ENCODE data around the gene SLC5A1. TPM values are rescaled to one million over a fixed set of nuclear protein-coding genes. Genes with fewer than 3 reads are reported as not detected.
"Not testable (repeated sequence)": the region's sequence is repeated elsewhere in the genome, so short reads cannot be mapped to it uniquely, and the experiment has no call there.

SLC5A1 gene
- polyA plus RNA-seq, 4 donors = 0.34 to 1.3 (median 0.52) TPM

DNA sequence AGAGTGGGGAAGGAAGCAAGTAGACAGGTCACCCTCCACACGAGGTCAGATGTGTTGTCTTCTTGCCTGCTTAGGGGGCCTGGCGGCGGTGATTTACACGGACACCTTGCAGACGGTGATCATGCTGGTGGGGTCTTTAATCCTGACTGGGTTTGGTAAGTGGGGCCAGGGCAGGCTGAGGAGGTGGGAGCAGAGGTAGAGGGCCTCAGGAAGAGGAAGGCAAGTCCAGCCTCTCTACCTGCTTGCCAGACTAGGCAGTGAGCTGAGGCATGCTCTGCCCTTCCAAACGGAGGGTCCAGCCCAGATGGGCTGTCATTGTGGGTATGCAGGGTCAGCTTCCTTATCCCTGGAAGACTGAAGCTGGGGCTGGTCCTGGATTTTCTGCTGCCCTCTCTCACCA is 39.9 kb downstream of the SLC5A1 start:
- no peak for DNase-seq (ENCODE audit: low read depth in 4 of 4, low spot score in 3 of 4)

GRCh38 chr22:32083814-32084213 is 40.8 kb downstream of the SLC5A1 start:
- DNase-seq (ENCODE audit: low read depth in 4 of 4, low spot score in 3 of 4) = no peak

DNA sequence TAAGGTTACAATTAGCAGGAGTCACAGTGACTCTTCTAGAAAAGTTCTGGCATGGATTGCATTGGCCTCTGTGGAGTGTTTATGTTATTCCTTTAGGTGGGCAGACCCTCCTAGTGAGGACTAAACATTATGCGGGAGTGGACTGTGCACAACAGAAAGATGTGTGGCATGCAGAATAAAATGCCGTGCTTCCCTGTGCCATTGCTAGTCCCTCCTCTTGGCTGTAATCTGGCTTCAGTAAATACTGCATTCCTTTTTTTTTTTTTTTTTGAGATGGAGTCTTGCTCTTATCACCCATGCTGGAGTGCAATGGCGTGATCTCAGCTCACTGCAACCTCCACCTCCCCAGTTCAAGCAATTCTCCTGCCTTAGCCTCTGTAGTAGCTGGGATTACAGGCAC is 45.0 kb downstream of the SLC5A1 start:
- no peak for DNase-seq (ENCODE audit: low read depth in 4 of 4, low spot score in 3 of 4)

GRCh38 chr22:32097018-32097417 is 54.0 kb downstream of the SLC5A1 start:
- no peak for DNase-seq (ENCODE audit: low read depth in 4 of 4, low spot score in 3 of 4)

DNA sequence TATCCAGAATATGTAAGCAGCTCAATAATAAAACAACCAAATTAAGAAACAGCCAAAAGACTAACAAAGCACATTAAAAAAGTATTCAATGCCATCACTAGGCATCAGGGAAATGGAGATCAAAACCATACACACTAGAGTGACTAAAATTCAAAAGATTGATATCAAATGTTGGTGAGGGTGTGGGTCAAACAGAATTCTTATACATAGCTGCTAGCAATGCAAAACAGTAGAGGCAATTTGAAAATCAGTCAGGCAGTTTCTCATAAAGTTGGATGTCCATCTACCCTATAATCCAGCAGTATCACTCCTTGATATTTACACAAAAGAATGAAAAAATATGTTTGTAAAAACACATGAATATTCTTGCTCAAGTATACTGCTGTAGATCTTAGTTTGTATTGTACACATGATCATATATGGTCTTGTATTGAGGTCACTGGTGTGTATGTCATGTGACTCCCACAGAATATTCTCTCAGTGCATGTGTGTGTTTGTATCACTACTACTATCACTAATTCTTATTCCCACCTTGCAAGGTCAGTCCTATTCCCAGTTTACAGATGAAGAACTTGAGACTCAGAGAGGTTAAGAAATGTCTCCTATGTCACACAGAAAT is 54.9 kb downstream of the SLC5A1 start:
- no peak for DNase-seq (ENCODE audit: low read depth in 4 of 4, low spot score in 3 of 4)

- DNase-seq (ENCODE audit: low read depth in 4 of 4, low spot score in 3 of 4) = no peak
Measured at GRCh38 chr22:32100711-32101110, 57.6 kb downstream of the SLC5A1 start.

DNA sequence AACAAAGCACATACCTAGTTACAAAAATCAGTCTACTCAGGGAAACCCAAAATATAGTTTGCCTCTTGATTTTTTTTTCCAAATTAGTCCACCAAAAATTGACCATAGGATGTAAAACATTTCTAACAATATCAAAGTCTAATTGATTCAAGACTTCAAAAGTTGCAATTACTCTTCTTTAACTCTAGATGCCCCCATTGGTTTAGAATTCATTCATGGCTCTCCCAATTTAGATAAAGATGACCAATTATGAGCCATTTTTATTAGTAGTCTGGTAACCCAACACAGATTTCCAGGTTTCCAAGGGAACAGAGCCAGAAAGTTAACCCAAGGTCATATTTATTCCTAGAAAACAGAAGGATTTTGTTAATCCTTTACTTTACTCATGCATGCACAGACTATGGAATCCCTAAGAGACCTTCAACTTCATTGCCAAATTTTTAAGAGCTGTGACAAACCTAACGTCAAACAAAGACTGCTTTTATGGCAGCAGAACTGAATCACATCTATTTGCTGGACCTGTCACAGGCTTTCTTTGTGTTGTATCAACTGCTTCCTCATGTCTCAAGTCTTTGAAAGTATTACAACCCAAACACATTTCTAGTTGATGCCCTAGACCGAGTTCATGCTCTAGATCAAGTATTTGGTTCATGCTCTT is 60.7 kb downstream of the SLC5A1 start:
- no peak for DNase-seq (ENCODE audit: low read depth in 4 of 4, low spot score in 3 of 4)

DNA sequence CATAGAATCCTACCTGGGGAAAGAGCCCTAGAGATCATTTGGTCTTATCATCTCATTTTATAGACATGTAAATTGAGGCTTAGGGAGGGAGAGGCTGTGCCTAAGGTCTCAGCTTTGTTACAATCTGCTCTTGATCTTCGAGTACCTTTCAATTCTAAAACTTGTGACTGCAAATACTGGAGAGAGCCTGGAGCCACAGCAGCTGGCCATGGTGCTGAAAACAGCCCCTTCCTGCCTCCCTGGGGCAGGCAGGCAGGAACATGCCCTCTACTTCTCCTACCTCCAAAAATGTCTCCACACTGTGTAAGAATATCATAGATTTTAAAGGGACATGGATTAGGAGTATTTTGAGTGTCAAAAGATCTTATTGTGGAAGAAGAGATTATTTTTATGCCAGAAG is 63.9 kb downstream of the SLC5A1 start:
- DNase-seq (ENCODE audit: low read depth in 4 of 4, low spot score in 3 of 4) = peak; percentile 4 to 18 (median 10)

- no peak for DNase-seq (ENCODE audit: low read depth in 4 of 4, low spot score in 3 of 4)
Measured at GRCh38 chr22:32112380-32112779, 69.3 kb downstream of the SLC5A1 start.

DNA sequence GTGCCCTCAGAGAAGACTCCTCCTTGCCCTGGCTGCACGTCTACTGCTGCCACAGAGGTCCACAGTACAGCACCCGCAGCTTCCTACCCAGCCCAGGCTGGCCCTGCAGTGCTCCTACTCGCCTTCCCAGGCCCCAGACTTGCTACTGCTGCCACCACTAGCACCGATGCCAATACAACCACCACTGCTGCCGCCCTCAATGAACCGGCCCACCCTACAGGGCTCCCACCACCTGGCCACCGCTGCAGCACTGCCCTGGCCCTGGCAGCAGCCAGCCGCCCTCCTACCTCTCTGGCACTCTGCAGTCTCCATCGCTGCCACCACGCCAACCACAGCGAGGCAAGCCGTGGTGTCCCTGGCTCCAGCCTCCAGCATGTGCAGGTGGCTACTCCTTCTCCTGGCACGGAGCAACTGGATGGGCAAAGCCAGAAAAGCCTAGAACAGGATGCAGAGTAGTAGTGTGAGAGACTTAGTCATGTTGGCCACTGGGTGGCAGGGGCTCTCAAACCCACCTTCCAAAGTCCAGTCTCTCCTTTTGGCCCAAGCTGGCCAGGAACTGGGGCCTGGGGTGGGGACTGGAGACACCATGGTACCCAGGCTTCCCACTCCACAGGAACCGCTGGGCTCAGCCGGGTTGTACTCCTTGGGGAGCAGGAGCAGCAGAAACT is 76.6 kb downstream of the SLC5A1 start:
- no peak for DNase-seq (ENCODE audit: low read depth in 4 of 4, low spot score in 3 of 4)

DNA sequence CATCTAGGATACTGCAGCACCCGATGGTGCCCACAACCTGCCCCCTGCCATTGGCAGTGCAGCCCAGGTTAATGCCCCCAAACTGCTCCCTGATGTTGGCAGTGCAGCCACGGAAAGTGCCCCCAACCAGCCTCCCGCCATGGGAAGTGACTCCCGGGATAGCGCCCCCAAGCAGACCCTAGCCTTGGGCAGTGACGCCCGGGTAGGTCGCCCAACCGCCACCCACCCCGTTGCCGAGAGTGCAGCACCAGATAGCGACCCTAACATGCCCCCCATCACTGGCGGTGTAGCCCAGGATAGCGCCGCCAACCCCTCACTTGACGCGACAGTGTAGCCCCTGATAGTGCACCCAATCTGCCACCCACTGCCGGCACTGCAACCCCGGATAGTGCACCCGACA is 77.5 kb downstream of the SLC5A1 start:
- no peak for DNase-seq (ENCODE audit: low read depth in 4 of 4, low spot score in 3 of 4)

GRCh38 chr22:32122899-32123298 is 79.8 kb downstream of the SLC5A1 start:
- no peak for DNase-seq (ENCODE audit: low read depth in 4 of 4, low spot score in 3 of 4)

DNA sequence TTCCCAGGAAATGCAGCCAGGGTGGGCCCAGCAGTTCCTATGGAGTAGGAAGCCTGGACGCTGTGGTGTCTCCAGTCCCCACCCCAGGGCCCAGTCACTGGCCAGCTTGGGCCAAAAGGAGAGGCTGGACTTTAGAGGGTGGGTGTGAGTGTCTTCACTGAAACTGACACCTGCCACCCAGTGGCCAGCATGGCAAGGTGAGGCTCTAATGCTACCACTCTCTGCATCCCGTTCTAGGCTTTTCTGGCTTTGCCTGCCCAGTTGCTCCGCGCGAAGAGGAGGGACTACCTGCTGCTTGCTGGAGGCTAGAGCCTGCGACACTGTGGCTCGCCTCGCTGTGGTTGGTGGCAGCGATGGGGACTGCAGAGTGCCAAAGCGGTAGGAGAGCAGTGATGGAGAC is 80.6 kb downstream of the SLC5A1 start:
- DNase-seq (ENCODE audit: low read depth in 4 of 4, low spot score in 3 of 4) = no peak

GRCh38 chr22:32127904-32128303 is 84.8 kb downstream of the SLC5A1 start:
- no peak for DNase-seq (ENCODE audit: low read depth in 4 of 4, low spot score in 3 of 4)

GRCh38 chr22:32130464-32130863 is 87.4 kb downstream of the SLC5A1 start:
- no peak for DNase-seq (ENCODE audit: low read depth in 4 of 4, low spot score in 3 of 4)

DNA sequence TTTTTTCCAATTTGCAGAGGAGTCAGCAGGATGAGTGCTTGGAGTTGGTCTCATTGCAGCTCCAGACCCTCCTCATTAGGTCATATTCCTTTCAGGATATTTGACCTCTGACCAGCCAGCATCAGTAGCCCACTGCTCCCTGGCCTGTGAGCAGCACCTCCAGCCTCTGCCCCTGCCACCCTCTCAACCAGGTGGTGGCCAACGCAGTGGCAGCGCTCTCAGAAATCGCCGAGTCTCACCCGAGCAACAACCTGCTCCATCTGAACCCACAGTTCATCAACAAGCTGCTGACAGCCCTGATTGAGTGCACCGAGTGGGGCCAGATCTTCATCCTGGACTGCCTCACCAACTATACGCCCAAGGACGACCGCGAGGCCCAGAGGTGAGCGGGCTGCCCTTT is 89.1 kb downstream of the SLC5A1 start:
- no peak for DNase-seq (ENCODE audit: low read depth in 4 of 4, low spot score in 3 of 4)

DNA sequence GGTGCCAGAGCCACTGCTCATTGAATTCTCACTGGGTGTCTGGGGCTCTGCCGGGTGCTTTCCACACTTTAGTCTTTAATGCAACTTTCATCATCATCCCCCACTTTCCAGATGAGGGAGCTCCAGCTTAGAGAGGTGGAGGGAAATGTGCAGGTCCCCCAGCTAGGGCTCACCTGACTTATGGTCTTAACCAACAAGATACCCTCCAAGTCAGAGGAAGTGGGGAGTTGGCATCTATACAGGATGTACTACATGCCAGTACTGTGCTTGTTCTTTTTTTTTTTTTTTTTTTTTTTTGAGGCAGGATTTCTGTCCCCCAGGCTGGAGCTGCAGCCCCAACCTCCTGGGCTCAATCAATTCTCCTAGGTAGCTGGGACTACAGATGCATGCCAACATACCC is 89.7 kb downstream of the SLC5A1 start:
- no peak for DNase-seq (ENCODE audit: low read depth in 4 of 4, low spot score in 3 of 4)

DNA sequence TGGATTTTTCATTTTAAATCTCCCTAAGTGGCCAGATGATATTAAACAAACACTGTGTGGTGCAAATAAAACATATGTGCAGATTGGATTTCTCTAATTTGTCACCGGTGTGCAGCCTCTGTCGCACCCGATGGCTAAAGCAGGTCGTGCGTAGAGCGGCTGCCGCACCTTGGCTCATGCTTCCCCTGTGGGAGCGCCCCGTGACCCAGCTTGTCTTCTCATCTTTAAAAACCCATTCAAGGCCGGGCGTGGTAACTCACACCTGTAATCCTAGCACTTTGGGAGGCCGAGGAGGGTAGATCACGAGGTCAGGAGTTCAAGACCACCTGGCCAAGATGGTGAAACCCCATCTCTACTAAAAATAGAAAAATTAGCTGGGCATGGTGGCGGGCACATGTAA is 91.7 kb downstream of the SLC5A1 start:
- not testable (repeated sequence) for DNase-seq (ENCODE audit: low read depth in 4 of 4, low spot score in 3 of 4)

DNA sequence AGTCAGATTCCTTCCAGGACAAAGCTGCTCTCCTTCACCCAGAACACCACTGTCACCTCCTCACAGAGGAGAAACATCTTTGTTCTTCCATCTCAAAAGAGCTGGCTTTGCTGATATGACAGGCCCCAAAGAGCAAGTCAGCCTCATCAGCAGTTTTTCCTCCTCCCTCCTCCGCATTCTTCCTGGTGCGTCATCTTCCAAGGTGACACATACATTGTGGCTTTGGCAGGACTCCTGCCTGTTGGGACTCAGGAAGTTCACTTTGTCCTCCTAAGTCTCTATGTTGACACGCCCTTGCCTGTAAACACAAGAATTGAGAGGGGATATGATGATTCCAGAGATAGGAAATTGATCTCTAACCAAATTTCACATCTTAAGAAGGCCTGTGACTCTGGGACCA is 92.9 kb downstream of the SLC5A1 start:
- not testable (repeated sequence) for DNase-seq (ENCODE audit: low read depth in 4 of 4, low spot score in 3 of 4)

DNA sequence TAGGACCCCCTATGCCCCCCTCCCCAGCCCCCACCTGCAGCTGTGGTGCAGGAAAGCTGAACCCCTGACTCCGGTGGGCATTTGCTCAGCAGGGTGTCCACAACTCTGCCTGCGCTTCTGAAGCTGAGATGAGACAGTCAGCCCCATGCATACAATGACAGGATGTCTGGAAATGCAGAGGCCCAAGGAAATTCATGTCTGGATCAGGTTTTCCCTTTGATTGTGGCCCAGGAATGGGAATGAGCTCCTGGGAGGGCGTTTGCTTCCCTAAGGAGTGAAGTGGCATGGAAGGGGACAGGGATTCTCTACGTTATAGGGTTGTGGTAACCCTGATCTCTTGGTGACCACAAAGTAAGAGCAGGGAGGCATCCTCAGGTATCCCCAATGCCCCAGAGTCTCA is 93.8 kb downstream of the SLC5A1 start:
- DNase-seq (ENCODE audit: low read depth in 4 of 4, low spot score in 3 of 4) = not testable (repeated sequence)

DNA sequence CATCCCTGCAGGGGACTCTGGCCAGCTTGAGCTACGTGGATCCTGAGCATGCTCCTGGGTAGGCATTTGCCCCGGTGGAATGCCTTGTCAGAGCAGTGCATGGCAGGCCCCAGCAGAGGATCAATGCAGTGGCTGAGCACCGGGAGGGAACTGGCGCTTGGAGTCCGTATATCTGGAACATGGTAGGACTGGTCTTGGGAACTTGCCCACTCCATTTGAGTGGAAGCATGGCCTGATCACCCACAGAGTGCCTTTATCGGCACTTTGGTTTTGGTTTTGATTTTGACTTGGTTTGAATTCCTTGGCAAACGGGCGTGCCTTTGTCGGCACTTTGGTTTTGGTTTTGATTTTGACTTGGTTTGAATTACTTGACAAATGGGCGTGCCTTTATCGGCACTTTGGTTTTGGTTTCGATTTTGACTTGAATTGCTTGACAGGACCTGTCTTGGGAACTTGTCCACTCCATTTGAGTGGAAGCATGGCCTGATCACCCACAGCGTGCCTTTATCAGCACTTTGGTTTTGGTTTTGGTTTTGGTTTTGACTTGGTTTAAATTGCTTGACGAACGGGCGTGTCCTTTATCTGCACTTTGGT is 94.8 kb downstream of the SLC5A1 start:
- DNase-seq (ENCODE audit: low read depth in 4 of 4, low spot score in 3 of 4) = not testable (repeated sequence)

- not testable (repeated sequence) for DNase-seq (ENCODE audit: low read depth in 4 of 4, low spot score in 3 of 4)
Measured at GRCh38 chr22:32138576-32138975, 95.5 kb downstream of the SLC5A1 start.

Data from right renal pelvis (tissue), 4 donors.